ENCODE data around the gene DDX4.
A peak's percentile ranks its signal among the peaks of the same experiment; 100 is the strongest.
"Not testable (repeated sequence)": the region's sequence is repeated elsewhere in the genome, so short reads cannot be mapped to it uniquely, and the experiment has no call there.

DDX4 gene

GRCh38 chr5:55737793-55738192 lies at the start of gene DDX4:
TSS of gene DDX4 (plus strand) at chr5:55738061. CDS start at chr5:55738964, 903 bp downstream.
- no peak for DNase-seq

- no peak for DNase-seq
Measured at GRCh38 chr5:55691265-55692105, 46.4 kb upstream of the DDX4 start.

- DNase-seq, result no peak
Measured at GRCh38 chr5:55692106-55692417, 45.8 kb upstream of the DDX4 start.

GRCh38 chr5:55692509-55692908 lies 45.4 kb upstream of the DDX4 start:
- no peak for DNase-seq

GRCh38 chr5:55694152-55694830 lies 43.6 kb upstream of the DDX4 start:
- DNase-seq, result no peak

GRCh38 chr5:55696704-55697103 lies 41.2 kb upstream of the DDX4 start:
- DNase-seq, result not testable (repeated sequence)

- DNase-seq, result no peak
Measured at GRCh38 chr5:55699041-55699688, 38.7 kb upstream of the DDX4 start.

- DNase-seq, result no peak
Measured at GRCh38 chr5:55700745-55701144, 37.1 kb upstream of the DDX4 start.

GRCh38 chr5:55701462-55702103 lies 36.3 kb upstream of the DDX4 start:
- DNase-seq, result no peak

- no peak for DNase-seq
Measured at GRCh38 chr5:55702598-55703345, 35.1 kb upstream of the DDX4 start.

- DNase-seq, result no peak
Measured at GRCh38 chr5:55706230-55706629, 31.6 kb upstream of the DDX4 start.

- DNase-seq, result no peak
Measured at GRCh38 chr5:55708732-55709131, 29.1 kb upstream of the DDX4 start.

GRCh38 chr5:55711507-55712022 lies 26.3 kb upstream of the DDX4 start:
- DNase-seq, result no peak

GRCh38 chr5:55712023-55712859 lies 25.6 kb upstream of the DDX4 start, which contains the start of gene SLC38A9:
TSS of gene SLC38A9 (minus strand) at chr5:55712324. CDS start at chr5:55697958, 14,366 bp downstream.
- DNase-seq, result peak; percentile 26

GRCh38 chr5:55713871-55714270 lies 24.0 kb upstream of the DDX4 start:
- DNase-seq, result no peak

GRCh38 chr5:55714339-55714738 lies 23.5 kb upstream of the DDX4 start:
- DNase-seq, result no peak

GRCh38 chr5:55714749-55715148 lies 23.1 kb upstream of the DDX4 start:
- no peak for DNase-seq

GRCh38 chr5:55715519-55716078 lies 22.3 kb upstream of the DDX4 start:
- no peak for DNase-seq

GRCh38 chr5:55719026-55719425 lies 18.8 kb upstream of the DDX4 start:
- not testable (repeated sequence) for DNase-seq

GRCh38 chr5:55720188-55720703 lies 17.6 kb upstream of the DDX4 start:
- no peak for DNase-seq

- DNase-seq, result no peak
Measured at GRCh38 chr5:55724281-55724680, 13.6 kb upstream of the DDX4 start.

Data from NCI-H1417 treated with DMSO at 0.1 percent for 48 hours (cell line).